ENCODE results near the gene OPA1.
A peak's percentile ranks its signal among the peaks of the same experiment; 100 is the strongest.

Gene OPA1, protein sequence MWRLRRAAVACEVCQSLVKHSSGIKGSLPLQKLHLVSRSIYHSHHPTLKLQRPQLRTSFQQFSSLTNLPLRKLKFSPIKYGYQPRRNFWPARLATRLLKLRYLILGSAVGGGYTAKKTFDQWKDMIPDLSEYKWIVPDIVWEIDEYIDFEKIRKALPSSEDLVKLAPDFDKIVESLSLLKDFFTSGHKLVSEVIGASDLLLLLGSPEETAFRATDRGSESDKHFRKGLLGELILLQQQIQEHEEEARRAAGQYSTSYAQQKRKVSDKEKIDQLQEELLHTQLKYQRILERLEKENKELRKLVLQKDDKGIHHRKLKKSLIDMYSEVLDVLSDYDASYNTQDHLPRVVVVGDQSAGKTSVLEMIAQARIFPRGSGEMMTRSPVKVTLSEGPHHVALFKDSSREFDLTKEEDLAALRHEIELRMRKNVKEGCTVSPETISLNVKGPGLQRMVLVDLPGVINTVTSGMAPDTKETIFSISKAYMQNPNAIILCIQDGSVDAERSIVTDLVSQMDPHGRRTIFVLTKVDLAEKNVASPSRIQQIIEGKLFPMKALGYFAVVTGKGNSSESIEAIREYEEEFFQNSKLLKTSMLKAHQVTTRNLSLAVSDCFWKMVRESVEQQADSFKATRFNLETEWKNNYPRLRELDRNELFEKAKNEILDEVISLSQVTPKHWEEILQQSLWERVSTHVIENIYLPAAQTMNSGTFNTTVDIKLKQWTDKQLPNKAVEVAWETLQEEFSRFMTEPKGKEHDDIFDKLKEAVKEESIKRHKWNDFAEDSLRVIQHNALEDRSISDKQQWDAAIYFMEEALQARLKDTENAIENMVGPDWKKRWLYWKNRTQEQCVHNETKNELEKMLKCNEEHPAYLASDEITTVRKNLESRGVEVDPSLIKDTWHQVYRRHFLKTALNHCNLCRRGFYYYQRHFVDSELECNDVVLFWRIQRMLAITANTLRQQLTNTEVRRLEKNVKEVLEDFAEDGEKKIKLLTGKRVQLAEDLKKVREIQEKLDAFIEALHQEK

DNA sequence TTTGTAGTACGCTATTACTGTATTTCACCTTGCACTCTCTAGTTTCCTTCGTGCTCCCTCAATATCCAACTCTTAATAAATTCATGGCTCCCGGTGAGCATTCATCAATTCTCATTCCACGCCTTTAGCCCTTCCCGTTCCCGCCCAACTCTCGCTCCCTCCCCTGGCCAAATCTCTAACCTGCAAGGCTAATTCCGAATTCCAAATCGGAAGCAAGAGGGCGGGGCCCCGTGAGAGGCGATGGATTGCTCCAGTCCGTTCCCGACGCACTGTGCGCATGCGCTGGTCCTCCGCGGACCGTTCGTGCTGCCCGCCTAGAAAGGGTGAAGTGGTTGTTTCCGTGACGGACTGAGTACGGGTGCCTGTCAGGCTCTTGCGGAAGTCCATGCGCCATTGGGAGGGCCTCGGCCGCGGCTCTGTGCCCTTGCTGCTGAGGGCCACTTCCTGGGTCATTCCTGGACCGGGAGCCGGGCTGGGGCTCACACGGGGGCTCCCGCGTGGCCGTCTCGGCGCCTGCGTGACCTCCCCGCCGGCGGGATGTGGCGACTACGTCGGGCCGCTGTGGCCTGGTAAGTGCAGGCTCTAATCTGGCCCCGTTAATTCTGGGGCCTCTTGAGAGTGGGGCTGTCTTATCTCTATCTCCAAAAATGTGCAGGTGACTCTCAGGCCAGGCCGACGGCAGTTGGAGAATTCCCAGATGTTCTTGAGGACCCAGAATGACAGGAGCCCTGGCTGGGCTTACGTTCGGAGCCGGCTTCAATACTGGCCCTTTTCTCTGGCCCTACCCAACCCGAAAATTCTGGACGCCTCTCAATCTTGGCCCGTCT lies at the start of gene OPA1:
OPA1 (plus strand) TSS at position 368 of the 827 bp plus-strand sequence; CDS start at position 538, 170 bp downstream.
- DNase-seq = peak; percentile 100

DNA sequence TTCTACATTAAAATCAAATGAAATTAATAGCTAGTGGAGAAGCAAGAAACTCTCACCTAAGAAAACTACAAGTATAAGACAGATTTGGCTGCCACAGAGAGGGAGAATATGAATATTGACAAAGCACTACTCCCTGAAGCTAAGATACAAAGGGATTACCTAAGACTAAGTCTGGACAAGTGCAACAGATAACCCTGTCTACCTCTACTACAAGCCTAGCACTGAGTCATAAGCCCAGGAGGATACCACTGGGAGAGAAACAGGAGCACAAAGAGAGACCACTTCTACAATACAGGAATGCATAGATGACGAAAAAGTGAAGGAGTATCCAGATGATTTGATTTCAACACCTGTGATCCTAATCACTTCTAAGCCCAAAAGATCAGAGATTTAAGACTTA lies 48.7 kb upstream of the OPA1 start:
- no peak for DNase-seq

DNA sequence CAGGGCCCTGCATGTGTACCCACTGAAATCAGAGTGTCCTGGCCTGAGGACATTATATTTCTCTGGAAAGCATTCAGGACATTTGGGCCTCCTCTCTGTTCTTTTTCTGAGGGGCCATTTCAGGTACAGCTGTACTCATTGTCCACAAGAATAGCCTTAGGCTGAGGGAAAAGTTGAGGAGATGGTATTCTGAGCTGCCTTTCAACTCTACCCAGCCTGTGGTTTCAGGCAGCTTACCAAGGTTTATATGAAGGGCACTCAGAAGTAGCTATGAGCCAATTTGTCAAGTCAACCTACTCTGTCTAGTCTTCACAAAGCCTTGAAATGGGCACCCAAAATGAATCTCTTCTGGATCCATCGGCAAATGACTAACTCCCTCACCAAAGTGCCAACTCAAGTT lies 47.7 kb upstream of the OPA1 start:
- no peak for DNase-seq

DNA sequence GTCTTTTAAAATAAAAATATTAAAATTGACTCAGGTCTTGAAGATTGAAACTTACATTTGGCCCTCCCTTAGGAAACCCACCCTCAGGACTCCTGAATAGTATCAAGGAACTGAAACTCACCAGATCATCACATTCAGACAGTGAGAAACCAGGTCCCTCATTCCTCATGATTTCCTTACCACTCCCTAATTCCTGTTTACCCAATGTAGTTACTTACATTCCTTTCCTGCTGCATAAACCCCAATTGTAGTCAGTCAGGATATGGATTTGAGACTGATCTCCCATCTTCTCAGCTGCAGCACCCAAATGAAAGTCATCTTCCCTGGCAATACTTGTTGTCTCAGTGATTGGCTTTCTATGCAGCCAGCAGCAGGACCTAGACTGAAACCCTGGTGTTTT lies 46.9 kb upstream of the OPA1 start:
- no peak for DNase-seq

DNA sequence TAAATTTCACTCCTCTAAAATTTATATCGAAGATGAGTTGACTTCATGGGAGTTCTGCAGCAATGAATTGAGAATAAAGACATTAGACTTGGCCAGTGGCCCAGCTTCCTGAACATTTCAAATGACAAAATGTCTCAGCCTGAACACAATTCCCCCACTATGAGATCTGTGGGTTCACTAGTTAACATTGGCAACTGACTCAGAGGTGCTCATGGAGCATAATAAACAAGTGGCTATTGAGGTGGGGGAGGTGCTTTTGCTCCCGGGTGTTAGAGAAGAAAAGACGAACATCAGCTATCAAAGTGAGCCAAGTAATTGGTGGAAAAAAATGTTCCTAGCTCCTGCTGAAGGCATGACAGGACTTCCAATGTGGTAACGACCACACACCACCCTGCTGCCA lies 44.6 kb upstream of the OPA1 start:
- no peak for DNase-seq

DNA sequence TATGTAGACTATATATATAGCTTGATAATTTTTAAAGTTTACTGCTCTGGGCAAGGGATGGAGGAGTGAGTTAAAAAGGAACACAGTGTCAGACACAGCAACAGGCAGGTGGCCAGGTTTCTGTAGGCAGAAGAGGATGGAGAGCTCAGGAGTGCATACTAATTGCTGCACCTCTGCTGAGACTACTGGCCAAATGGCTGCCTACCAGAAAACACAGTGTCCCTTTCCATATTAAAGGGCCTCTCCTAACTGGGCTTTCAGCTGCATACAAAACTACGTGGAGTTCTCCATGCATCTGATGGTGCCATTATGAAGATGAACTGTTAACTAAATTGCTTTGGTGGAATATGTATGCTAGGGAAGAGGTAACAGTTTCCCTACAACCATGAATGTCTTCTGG lies 40.1 kb upstream of the OPA1 start:
- peak; percentile 47 for DNase-seq

DNA sequence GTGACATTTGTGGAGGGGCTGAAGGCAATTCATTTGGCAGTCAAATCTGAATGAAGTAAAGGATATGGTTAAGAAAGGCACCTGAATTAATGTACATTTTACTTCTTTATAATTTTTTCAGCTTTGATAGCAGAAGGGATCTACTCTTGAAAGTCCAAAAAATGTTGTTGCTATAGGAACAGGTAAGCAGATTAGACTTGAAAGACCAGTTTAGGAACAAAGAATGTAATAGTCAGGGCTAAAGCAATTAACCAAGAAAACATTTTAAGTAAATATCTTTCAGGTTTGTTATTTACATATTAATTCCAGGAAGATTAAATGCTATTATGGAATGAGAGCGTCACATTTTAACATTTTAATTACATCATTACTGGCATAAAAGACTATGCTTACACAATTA lies 39.4 kb upstream of the OPA1 start:
- DNase-seq = no peak

DNA sequence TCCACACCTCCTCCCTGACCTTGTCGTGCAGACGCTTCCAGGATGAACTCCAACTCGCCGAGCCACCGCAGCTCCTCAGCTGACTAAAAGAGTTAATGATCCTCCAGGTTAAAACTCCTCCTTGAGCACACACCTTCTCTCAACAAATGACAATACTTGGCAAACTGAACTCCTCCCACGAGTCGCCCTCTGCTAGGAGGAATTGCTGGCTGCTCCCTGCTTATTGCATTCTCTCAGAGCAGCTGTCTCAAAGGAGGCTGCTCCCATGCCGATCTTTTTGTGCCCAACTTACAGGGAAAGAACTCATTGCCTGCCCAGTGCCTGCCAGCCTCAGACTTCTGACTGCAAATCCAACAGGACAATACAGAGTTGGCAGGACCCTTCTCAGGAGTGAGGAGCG lies 38.2 kb upstream of the OPA1 start, which contains the start of gene ATP13A4:
ATP13A4 (minus strand) TSS at position 85 of the 400 bp plus-strand sequence. CDS start 96 bp downstream, outside the sequence.
- no peak for DNase-seq

DNA sequence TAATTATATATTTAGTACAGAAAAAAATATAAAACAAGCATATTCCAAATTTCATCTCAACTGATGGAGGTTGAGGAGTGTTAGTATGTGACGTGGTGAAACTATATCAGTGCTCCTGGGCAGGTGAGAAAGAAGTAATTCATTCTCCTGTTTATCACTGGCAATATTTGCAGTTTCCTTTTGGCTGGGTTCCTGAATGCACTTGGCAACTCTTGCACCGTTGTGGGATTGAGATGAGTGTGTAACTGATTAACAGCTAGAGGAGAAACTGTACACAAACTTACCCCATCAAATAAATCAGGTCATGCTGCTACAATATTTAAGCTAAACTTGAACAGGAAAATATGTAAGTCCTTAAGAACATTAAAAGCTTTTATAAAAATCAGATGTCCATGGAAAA lies 36.2 kb upstream of the OPA1 start:
- peak; percentile 57 for DNase-seq

DNA sequence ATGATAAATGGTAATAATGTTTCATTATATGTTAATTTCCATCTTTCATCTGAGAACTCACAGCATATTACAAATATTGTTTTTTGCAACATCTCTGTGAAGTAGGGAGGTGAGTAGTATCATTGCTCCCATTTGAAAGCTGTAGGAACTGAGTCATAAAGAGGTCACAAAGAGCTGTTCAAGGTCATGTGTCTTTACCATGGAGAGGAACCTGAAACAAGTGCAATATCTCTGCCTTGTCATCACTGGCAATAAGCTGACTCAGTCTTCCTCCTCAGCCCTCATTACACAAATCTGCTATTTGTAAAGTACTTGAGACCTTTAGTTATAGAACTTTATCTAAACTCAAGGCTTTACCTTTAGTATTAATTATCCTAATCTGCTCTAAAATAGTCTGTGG lies 33.9 kb upstream of the OPA1 start:
- DNase-seq = no peak

DNA sequence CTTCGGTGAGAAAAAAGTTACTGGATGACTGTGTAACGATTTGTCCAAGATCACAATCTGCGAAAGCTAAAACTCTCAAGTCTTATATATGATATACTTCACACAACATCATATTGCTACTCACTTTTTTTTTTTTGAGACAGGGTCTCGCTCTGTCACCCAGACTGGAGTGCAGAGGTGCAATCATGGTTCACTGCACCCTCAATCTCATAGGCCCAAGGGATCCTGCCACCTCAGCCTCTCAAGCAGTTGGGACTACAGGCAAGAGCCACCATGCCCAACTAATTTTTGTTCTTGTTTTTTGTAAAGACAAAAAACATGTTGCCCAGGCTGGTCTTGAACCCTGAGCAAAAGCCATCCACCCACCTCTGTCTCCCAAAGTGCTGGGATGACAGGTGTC lies 32.9 kb upstream of the OPA1 start:
- DNase-seq = no peak

DNA sequence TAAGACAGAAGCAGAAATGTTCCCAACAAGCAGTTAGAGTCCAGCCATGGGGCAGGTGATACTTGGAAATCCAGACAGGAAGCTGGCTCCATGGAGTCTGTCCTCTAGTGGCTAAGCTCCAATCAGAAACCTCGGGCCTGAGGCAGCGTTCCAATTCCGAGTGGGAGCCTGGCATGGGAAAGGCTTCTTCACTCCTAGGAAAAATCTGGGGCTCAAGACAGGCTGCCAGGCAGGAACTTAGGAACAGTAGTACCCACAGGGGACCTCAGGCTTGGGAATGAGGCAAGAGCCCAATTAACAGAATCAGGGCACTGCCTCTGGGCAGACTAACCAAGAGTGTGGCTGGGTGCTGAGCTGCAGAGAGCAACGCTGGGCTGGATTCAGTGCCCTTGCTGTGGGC lies 32.1 kb upstream of the OPA1 start:
- DNase-seq = peak; percentile 81

DNA sequence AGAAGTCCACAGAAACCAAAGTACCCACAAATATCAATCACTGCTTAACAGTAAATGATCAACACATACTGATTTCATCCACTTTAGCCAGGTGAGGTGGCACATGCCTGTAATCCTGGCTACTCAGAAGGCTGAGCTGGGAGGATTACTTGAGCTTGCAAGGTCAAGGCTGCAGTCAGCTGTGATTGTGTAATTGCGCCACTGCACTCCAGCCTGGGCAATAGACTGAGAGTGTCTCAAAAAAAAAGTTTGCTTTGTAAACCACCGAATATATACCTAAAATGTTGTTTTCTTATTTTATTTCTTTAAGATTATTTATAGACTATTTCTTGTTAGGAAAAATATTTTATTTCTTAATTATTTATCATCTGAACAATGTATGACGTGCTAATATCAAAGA lies 29.6 kb upstream of the OPA1 start:
- no peak for DNase-seq

DNA sequence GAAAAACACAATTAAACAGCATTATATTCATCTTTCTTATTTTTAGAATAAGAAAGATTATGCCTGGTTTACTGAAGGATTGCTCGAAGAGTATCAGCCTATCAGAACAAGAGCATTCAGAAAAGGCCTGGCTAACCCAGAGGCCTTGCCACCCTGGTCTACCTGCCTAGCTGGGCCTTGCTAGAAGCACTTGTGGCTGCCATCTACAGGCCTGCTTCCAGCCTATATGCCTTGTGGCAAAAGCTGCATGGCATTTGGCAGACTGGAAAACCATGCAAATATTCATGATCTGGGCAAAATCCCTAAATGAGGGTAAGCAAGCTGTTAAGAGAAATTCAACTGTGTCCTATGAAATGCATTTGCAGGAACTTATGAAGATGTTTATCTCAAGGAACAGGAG lies 29.0 kb upstream of the OPA1 start:
- DNase-seq = no peak

DNA sequence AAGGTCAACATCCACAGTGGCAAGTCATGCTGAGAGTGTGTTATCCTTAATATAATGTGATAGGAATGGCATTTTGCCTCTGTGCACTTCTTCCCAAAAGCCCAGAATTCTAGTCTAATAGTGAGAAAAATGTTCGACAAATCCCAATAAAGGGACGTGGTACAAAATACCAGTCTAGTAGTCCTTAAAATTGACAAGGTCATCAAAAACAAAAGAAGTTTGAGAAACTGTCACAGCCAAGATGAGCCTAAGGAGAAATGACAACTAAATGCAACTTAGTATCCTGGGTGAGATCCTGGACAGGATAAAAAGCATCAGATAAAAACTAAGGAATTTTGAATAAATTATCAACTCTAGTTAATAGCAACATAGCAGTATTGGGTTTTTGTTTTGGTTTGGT lies 23.9 kb upstream of the OPA1 start:
- DNase-seq = no peak

DNA sequence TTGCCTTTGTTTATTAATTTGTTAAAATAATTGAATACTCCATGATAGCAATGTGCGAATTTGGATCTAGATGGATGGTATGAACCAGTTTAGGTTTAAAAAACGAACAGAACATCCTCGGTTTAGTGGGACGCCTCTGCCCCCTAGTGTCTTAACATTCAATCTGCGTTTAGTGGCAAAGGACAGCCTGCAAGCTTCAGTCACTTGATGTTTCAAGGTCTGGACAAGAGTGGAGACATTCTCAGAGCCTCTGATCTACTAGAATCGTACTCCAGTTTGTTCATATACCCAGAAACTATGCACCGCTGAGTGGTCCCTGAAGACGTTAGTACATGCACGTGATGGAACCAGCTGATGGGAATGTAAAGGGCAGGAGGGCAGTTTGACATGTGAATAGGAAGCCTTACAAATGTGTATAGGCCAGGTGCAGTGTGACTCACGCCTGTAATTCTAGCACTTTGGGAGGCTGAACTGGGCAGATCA lies 20.5 kb upstream of the OPA1 start:
- peak; percentile 69 for DNase-seq

DNA sequence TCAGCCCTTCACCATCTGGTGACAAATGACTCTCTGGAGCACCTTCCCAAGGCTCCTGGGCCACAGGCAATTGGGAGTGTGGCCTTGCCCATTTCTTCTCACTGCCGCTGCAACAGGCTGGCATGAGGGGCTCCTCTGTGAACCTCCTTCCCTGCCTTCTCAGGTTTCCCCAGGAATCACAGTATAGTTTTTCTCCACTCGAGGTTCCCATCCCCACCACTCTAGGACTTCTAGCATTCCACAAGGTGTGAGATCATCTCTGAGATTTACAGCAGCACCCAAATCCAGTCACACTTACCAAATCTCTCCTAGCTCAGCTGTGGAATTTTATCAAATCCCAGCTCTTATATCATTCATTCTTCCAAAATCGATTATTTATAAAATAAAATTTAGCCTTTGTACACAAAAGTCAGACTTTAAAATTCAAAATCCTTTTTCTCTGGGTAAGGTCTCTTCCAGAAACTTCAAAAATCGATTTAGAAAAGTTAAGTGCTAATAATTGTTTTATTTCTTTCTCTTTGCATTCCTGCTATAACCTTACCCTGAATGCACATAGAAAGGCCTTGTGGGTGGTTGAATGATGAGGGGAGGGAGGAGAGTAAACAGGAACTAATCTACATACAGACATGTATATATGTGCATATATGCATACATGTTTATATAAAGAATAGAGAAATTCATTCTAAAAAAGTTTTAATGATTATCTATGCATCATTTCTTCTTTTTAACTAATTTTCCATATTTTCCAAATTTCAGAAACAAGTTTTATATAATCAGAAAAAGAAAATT lies 19.4 kb upstream of the OPA1 start:
- DNase-seq = no peak

DNA sequence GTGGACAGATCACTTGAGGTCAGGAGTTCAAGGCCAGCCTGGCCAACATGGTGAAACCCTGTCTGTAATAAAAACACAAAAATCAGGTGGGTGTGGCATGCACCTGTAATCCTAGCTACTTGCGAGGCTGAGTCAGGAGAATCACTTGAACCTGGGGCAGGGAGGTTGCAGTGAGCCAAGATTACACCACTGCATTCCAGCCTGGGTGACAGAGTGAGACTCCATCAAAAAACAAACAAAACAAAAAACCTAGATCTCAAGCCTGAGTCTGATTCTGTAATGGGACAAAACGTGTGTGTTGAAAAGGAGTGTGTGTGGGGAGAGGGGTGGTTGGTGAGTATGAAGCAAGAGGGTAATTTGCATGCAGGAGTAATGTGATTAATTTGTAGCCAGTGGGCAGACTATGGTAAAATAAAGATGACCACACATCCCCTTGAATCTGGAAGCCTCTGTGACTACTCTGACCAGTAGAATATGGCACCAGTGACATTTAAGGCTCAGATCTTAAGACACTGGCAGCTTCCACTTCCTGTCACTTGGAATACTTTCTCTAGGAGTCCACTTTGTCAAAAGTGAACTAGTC lies 18.4 kb upstream of the OPA1 start:
- DNase-seq = no peak

DNA sequence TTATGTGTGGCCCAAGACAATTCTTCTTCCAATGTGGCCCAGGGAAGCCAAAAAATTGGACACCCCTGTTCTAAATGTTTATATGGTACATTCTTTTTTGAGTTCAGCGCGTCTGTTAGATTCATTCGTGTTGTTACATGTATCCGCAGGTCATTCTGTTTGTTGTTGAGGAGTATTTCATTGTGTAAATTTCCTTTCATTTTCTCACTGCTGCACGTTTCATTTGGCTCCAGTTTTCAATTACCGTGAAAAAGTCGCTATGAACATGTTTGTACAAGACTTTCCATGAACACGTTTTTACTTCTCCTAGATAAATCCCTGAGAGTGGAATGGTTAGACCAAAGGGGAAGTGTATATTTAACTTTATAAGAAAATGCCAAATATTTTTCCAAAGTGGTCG lies 7.5 kb upstream of the OPA1 start:
- peak; percentile 87 for DNase-seq

DNA sequence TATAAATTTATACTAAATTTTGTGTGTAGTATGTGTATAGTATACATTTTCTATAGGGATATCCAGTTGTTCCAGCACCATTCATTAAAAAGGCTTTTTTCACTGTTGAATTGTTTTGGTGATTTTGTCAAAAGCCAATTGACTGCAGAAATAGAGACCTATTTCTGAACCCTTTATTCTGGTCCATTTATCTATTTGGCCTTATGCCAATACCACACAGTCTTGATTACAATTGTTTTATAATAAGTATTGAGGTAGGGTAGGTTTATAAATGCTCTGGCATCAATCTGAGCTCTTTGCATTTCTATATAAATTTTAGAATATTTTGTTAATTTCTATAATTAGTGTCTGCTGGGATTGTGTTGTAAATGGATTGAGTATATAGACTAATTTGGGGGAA lies 6.5 kb upstream of the OPA1 start:
- peak; percentile 10 for DNase-seq

DNA sequence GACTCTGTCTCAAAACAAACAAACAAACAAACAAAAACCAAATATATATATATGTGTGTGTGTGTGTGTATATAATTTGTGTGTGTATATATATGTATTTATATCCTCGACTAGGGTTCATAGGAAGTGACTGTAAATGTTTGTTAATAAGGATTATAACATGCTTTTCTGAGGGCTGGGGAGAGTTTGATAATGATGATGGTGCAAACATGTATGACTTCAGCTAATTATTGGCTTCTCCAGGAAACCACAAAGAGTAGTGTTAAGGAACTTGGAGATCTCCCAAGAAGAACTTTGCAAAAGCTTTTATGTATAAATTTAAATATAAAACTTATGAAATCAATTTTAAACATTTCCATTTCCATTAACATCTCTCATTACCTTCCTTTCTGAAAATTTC lies 3.9 kb upstream of the OPA1 start:
- DNase-seq = no peak
